HG03064 (cell line): ENCODE data around the gene P3H4.

Source experiments
- ATAC-seq: cut with Tn5 transposase; IDR thresholded peaks from one replicate; pipeline ENCODE4 v1.9.1; 2021; ENCODE audit warnings: low read depth; ENCODE audit not compliant: unreplicated experiment

Gene P3H4

DNA sequence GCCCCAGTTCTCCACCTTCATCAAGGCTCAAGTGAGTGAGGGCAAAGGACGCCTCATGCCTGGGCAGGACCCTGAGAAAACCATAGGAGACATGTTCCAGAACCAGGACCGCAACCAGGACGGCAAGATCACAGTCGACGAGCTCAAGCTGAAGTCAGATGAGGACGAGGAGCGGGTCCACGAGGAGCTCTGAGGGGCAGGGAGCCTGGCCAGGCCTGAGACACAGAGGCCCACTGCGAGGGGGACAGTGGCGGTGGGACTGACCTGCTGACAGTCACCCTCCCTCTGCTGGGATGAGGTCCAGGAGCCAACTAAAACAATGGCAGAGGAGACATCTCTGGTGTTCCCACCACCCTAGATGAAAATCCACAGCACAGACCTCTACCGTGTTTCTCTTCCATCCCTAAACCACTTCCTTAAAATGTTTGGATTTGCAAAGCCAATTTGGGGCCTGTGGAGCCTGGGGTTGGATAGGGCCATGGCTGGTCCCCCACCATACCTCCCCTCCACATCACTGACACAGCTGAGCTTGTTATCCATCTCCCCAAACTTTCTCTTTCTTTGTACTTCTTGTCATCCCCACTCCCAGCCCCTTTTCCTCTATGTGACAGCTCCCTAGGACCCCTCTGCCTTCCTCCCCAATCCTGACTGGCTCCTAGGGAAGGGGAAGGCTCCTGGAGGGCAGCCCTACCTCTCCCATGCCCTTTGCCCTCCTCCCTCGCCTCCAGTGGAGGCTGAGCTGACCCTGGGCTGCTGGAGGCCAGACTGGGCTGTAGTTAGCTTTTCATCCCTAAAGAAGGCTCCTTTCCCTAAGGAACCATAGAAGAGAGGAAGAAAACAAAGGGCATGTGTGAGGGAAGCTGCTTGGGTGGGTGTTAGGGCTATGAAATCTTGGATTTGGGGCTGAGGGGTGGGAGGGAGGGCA, 10.7 kb upstream of the P3H4 start:
- ATAC-seq = no peak

- ATAC-seq = no peak
Measured at GRCh38 chr17:41821776-41822175, 10.0 kb upstream of the P3H4 start.

- ATAC-seq = no peak
Measured at GRCh38 chr17:41818024-41818423, 6.3 kb upstream of the P3H4 start.

DNA sequence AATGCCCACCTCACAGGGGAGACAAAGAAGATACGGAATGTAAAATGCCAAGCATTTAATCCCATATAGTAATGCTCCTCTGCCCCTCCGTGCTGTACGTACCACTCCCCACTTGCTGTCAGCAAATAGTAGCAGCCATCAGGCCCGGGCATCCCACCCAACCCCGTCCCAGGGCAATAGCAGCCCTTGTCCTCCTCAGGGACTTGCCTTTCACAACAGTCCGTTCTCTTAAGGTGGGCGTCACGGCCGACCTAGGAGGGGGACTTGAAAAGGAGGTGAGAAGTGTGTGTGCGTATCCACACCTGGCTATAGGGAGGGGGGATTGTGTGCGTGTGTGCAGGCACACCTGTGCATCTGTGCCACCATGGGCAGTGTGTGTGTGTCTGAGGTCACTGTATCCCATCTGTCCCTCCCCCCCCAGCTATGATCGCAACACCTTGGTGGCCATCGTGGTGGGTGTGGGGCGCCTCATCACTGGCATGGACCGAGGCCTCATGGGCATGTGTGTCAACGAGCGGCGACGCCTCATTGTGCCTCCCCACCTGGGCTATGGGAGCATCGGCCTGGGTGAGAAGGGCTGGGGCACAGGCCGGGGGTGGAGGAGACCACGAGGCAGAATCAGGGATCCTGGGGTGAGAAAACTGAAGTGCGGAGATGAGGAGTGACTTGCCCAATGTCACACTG, 5.0 kb upstream of the P3H4 start:
- ATAC-seq = no peak

GRCh38 chr17:41814195-41814594, 2.4 kb upstream of the P3H4 start:
- ATAC-seq = no peak

DNA sequence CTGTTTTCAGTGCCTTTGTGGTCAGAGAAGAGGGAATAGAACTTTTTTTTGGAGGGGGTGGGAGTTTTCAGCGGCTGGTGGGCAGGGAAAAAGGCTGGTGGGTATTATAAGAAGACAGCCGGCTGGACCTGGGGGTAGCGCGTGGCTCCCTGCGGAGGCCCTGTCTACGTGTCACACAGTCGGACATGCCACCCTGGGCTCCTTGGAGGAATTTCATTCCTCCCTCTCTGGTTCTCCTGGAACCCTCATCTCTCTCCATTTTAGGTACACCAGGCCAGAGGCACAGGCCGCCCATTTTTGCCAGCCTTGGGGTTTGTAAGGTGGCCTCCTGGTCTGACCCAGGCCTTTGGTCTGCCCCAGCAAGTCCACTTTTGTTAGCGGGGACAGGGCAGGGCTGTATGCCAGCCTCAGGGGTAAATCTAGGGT, 2.0 kb upstream of the P3H4 start:
- no peak for ATAC-seq

DNA sequence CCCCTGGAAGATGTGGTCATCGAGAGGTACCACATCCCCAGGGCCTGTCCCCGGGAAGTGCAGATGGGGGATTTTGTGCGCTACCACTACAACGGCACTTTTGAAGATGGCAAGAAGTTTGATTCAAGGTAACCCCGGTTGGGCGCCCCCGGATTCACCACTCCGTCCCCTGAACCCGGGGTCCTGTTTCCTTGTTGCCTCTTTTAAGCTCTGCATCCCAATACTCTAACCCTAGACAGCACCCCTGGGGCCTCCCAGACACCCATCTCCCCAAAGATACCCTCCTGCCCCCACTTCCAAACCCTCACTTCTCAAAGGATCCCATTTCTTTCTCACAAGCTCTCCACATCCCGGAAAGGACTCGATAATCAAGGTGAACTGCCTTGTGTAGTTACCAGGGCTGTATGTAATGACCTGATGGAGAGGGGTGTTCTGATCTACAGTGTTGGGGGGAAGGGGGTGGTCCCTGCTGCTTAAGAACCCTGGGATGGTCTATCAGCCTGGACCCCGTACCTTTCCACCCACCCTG, 1.5 kb upstream of the P3H4 start:
- no peak for ATAC-seq

- no peak for ATAC-seq
Measured at GRCh38 chr17:41812381-41813151, 817 bp upstream of the P3H4 start, which contains the start of gene FKBP10. FKBP10 (plus strand) TSS chr17:41813004; CDS start chr17:41813035, 31 bp downstream.

DNA sequence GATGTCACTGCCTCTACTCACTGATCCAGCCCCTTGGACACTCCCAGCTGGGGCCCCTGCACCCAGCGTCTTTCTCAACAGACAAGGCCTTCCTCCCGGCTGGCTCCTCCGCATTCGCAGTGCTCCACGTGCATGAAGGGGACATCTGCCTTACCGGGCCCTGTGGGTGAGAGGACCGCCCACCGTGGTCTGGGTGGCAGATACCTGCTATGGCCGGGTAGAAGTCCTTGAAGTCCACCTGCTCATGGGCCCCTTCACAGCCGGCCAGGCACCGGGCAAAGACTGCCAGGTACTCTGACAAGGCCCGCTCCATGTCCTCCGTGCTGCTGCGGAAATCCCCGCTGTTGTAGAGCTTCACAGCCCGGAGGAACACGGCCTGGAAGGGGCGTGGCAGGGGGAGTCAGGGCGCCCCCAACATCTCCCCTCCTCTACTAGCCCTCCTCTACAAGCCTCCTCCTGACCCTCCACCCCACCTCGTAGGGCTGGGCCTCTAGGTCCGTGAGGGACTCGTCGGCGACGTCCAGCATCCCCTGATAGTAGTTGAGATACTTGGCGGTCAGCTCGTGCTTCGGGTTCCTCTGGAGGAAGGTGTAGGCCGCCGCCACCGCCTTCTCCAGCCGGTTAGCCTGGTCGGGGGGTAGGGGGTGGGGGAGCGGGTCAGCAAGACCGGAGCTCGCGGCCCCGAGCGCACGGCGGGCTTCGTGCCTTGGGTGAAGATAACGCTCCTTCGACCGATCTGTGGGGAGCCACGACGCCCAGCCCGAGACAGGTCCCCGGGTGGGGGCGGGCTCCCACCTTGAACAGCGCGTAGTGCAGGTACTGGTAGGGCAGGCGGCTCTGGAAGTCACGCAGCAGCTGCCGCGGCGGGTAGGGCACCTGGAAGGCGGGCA, 845 bp downstream of the P3H4 start:
- no peak for ATAC-seq

- ATAC-seq = no peak
Measured at GRCh38 chr17:41806685-41807445, 4.9 kb downstream of the P3H4 start.

DNA sequence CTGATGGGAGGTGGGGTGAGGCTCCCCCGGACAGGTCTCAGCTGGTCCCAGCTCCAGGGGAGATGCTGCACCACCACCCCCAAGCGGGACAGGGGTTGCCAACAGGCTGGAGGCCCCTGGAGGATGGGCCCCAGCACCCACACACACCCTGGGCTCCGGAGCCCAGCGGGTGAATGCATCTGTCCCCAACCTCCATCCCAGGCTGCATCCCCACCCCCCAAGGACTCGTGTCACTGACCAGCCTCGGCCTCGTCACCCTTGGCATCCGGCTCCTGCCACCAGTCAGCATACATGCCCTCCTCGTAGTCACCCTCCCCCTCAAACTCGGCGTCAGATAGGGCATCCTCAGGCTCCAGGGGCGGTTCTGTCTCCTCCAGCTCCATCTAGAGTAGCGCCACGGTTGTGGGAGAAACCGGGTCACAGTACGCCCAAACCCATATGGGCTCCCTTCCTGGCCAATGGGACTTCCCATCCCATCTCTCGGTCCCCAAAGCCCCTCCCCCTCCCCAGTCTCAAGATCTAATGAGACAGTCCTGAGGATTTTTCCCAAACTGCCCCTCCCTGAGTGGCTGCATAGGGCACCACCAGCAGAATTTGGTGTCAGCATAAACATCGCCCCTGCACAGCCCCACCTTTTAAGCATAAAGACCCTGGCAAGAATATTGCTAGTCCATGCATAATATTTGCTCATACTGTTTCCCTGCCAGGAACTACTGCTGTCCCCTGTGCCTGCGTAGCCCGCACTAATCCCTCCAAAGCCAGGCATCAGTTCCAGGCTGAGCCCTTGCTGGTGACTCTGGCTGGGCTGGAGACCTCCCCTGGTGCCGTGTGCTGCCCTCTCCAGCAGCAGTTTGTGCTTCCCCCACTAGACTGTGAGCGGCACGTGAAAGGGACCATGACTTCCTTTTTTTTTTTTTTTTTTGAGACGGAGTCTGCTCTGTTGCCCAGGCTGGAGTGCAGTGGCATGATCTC, 8.4 kb downstream of the P3H4 start:
- no peak for ATAC-seq

- ATAC-seq = no peak
Measured at GRCh38 chr17:41801374-41802271, 10.1 kb downstream of the P3H4 start.

DNA sequence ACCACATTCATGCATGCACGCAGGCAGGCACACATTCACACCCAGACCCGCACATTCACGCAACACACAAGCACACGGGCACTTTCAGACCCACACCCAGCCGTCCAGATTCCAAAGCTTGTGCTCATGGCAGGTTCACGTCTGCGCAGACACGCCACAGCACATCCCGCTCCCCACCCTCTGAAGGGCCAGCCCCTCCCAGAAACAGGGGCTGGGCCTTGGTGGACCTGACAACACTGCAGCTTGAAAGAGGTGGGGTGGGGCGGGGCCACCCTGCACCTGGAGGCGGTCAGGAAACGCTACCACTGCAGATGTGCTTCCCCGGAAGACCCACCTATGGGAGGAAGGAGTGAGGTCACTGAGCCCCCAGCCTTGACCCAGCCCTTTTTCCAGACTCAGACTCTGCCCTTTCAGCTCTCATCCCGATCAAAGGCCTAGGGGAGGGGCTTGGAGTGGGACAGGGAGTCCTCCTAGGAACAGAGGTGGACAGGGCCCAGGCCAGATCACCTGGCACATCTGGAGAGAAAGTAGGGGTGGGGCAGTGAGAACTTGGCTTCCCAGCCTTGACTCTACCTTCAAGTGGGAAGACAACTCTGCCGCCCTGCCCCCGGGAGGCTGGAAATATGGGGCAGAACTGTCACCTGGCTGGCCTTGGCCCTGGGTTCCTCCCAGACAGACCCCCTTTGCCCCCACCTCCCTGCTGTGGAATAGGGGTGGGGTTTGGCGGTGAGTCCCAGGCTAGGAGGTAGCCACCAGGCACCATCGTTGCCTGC, 11.0 kb downstream of the P3H4 start:
- no peak for ATAC-seq

- no peak for ATAC-seq
Measured at GRCh38 chr17:41799366-41799765, 12.4 kb downstream of the P3H4 start.

DNA sequence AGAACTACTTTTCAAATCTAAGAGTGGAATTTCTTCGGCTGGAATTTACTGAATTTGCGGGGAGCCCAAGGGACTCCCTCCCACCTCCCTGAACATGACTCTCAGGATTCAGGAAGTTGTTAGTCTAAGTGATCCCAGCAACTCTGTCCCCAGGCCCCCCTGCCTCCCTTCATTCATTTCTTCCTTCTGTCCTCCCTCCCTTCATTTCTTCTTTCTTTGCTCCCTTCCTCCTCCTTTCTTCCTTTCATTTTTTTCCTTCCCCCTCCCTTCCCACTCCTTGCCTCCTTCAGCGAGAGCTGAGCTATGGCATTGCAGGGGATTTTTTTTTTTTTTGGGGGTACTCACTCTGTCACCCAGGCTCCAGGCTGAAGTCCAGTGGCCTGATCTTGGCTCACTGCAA, 14.4 kb downstream of the P3H4 start:
- no peak for ATAC-seq
